Stimulated activated naive CD4-positive, alpha-beta T cell treated with Interleukin-2 at 50 U/mL for 16 hours (primary cell): Measurements from ENCODE around the gene NKTR.
"Not testable (repeated sequence)": the region's sequence is repeated elsewhere in the genome, so short reads cannot be mapped to it uniquely, and the experiment has no call there.

Experiments
- DNase-seq: peaks from one replicate; lab custom pipeline; 2025; lab: John Stamatoyannopoulos, UW

The NKTR gene

GRCh38 chr3:42600111-42600957 lies at the start of gene NKTR:
NKTR (plus strand) TSS chr3:42600686; CDS start chr3:42601007, 321 bp downstream.
- DNase-seq = peak; percentile 98

DNA sequence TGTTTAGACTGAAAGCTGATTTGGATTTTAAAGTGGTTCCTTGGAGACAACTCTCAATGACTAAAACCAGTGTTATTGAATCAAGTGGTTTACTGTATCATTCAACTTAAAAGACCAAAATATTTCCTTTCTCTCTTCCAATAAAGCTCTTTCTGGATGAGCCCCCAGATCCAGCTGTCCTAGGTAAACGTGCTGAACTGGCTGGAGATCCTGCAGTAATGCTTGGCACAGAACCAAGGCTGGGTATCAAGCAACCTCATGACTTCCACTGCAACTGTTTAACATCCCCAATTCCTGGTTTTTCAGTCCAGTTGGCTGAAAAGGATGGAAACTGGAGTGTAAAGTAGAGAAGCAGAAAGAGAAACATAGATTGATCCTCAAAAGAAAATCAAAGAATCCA lies 47.7 kb upstream of the NKTR start:
- DNase-seq = no peak

- peak; percentile 8 for DNase-seq
Measured at GRCh38 chr3:42556089-42556632, 44.3 kb upstream of the NKTR start.

- DNase-seq = not testable (repeated sequence)
Measured at GRCh38 chr3:42556817-42557216, 43.7 kb upstream of the NKTR start.

DNA sequence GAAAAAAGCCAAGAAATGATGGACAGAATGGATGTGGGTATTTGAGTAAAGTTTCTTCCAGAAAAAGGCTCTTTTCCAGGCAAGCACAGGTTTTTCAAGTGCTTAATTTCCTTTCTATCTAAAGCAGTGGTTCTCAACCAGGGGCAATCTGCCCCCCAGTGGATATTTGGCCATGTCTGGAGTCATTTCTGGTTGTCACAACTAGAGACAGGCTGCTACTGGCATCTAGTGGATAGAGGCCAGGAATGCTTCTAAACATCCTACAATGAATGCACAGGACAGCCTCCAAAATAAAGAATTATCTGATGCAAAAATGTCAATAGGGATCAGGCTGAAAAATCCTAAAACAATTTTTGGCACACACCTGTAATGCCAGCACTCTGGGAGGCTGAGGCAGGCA lies 42.6 kb upstream of the NKTR start:
- DNase-seq = no peak

- DNase-seq = no peak
Measured at GRCh38 chr3:42562047-42562907, 38.2 kb upstream of the NKTR start.

GRCh38 chr3:42569593-42570142 lies 30.8 kb upstream of the NKTR start:
- DNase-seq = no peak

DNA sequence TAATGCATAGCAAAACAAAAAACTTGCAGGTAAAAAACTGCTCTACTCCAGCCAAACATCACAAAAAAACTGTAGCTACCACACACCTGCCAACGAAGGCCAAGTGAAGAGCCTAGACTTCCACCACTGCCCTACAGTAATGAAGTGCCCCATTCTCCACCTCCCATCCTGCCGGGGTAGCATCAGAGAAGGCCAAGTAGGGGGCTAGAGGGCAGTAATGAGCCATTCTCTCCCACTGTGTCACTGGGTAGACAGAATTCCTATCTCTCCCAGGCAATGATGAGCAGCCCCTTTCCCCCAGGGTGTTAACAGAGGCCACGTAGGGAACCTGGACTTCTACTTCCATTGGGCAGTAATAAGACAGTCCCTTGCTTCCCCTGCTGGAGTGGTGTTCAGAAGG lies 28.2 kb upstream of the NKTR start:
- peak; percentile 2 for DNase-seq

GRCh38 chr3:42575137-42575741 lies 25.2 kb upstream of the NKTR start:
- DNase-seq = no peak

GRCh38 chr3:42578054-42578453 lies 22.4 kb upstream of the NKTR start:
- DNase-seq = no peak

DNA sequence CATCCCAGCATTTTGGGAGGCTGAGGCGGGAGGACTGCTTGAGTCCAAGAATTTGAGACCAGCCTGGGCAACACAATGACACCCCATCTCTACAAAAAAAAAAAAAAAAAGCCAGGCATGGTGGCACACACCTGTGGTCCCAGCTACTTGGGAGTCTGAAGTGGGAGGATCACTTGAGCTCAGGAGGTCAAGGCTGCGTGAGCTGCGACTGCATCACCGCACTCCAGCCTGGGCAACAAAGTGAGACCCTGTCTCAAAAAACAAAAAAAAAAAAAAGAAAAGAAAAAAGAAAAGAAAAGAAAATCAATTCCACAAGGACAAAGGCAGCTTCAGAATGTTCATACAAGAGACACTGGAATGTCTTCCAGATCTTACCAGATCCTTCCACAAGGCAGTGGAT lies 21.1 kb upstream of the NKTR start:
- not testable (repeated sequence) for DNase-seq

DNA sequence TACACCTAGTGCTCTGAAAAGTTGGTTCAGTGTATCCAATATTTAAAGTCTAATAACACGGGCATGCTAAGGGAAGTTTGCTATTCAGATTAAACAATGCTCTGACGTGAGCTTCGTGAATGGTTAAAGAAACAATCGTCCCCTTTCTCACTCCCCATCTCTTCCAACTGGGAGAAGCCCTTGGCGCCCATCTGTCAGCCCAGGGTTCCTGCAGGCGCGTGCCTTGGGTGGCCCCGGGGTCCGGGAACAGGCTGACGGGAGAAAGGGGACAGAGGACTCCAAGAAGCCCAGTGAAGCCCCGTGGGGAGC lies 19.1 kb upstream of the NKTR start:
- DNase-seq = no peak

- peak; percentile 95 for DNase-seq
Measured at GRCh38 chr3:42581709-42582473, 18.6 kb upstream of the NKTR start, which contains the start of gene SEC22C. SEC22C (minus strand) TSS chr3:42581967; CDS start chr3:42569046, 12,921 bp downstream.

- no peak for DNase-seq
Measured at GRCh38 chr3:42582474-42583070, 17.9 kb upstream of the NKTR start.

DNA sequence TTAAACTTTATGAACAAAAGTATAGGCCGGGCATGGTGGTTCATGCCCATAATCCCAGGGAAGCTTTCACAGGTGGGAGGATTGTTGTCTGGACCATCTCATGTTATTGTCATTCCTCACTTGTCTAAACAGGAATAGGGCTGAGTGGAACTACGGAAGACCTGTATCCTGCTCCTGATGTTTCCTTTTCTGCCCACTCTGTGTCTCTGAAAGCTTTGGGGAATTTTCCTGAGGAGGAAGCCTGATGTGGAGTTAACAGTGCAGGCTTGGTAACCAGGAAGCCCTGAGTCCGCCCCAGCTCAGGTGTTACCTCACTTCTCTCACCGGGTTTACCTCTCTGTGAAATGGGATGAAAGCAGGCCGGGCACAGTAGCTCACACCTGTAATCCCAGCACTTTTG lies 11.9 kb upstream of the NKTR start:
- no peak for DNase-seq

DNA sequence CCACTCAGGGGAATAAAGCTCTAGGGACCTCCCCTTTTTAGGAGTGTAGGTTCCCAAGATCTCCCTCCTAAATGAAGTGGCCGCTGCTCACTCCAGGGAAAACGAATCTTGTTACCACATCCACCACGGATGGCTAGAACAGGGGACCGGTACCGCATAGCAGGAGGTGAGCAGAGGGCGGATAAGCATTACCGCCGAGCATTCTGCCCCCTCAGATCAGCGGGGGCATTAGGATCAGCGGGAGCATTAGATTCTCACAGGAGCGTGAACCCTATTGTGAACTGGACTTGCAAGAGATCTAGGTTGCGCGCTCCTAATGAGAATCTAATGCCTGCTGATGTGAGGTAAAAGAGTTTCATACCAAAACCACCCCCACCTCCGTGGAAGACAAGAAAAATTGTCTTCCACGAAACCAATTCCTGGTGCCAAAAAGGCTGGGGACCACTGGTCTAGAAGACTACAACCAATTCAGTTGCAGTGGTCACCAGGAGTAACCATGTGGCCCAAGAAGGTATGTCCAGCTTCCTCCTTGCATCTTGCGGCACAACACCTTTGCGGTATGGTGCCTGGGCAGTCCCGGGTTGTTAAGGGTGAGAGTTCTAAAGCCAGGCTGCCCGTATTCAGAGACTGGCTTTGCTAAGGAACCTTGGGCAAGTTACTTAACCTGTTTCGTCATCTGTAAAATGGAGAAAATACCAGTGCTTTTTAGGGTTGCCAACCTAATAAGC lies 10.9 kb upstream of the NKTR start:
- DNase-seq = no peak

- no peak for DNase-seq
Measured at GRCh38 chr3:42590989-42591756, 9.3 kb upstream of the NKTR start.

- no peak for DNase-seq
Measured at GRCh38 chr3:42591811-42592210, 8.7 kb upstream of the NKTR start.

DNA sequence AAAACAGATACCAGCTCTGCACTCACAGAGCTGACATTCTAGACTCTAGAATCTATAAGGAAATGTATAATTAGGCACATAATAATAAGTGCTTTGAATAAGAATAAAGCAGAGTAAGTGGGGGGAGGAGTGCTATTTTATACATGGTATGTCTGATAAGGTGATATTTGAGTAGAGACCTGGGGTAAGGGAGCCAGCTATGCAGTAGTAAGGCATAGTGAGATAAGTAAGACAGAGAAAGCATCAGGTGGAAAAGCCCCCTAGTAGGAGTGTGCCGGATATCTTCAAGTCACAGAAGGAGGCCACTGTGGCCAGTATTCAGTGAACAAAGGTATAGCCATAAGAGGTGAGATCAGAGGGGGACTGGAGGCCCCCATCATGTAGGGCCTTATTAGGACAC lies 6.9 kb upstream of the NKTR start:
- DNase-seq = no peak
